Osteoblast (primary cell): ENCODE data around the gene SCG5. TPM values are rescaled to one million over a fixed set of nuclear protein-coding genes. Genes with fewer than 3 reads are reported as not detected.
A peak's percentile ranks its signal among the peaks of the same experiment; 100 is the strongest.

ENCODE experiments used
- DNase-seq: peaks from one replicate; pipeline ENCODE4 v3.0.0; 2011; ENCODE audit warnings: low spot score, mixed read lengths; ENCODE audit not compliant: insufficient read length; ENCODE audit errors: missing footprints
- H2AFZ ChIP-seq: 2 replicates; pipeline ENCODE4 v1.6.0; 2011; ENCODE audit warnings: mild to moderate bottlenecking, low read length
- H3K27ac ChIP-seq: 2 replicates; pipeline ENCODE4 v1.5.1; 2011; ENCODE audit warnings: mild to moderate bottlenecking, low read depth, low read length, moderate library complexity
- H3K27me3 ChIP-seq: 2 replicates; pipeline ENCODE4 v1.6.0; 2012; ENCODE audit warnings: mild to moderate bottlenecking, control low read depth, inconsistent platforms, low read length, moderate library complexity; ENCODE audit not compliant: insufficient read depth
- H3K36me3 ChIP-seq: 2 replicates; pipeline ENCODE4 v1.5.1; 2011; ENCODE audit warnings: mild to moderate bottlenecking, low read length, control low read depth, moderate library complexity; ENCODE audit not compliant: insufficient read depth
- H3K4me1 ChIP-seq: 2 replicates; pipeline ENCODE4 v1.5.1; 2011; ENCODE audit warnings: mild to moderate bottlenecking, low read length, control low read depth, moderate library complexity; ENCODE audit not compliant: insufficient read depth
- H3K4me2 ChIP-seq: 2 replicates; pipeline ENCODE4 v1.6.0; 2011; ENCODE audit warnings: mild to moderate bottlenecking, low read length; ENCODE audit not compliant: insufficient read depth
- H3K4me3 ChIP-seq: fragments of 200-600 bp; sonication (generic); 3 replicates; pipeline ENCODE4 v1.5.1; 2012; ENCODE audit warnings: mild to moderate bottlenecking, low read length, inconsistent platforms; ENCODE audit not compliant: insufficient read depth
- H3K79me2 ChIP-seq: 2 replicates; pipeline ENCODE4 v1.6.0; 2012; ENCODE audit warnings: mild to moderate bottlenecking, low read length, control low read depth, inconsistent platforms; ENCODE audit not compliant: insufficient read depth
- H3K9me3 ChIP-seq: 2 replicates; pipeline ENCODE4 v1.5.1; 2011; ENCODE audit warnings: low read depth, low read length, control low read depth
- H4K20me1 ChIP-seq: 2 replicates; pipeline ENCODE4 v1.6.0; 2012; ENCODE audit warnings: mild to moderate bottlenecking, low read length, control low read depth; ENCODE audit not compliant: insufficient read depth
- CTCF ChIP-seq: IDR thresholded peaks from 2 replicates; pipeline ENCODE4 v1.5.1; 2011; ENCODE audit warnings: mild to moderate bottlenecking, low read depth, low read length, moderate library complexity; ENCODE audit errors: extremely low read depth
- total RNA-seq: library from RNA; depleted of rRNA; stranded (reverse); fragments of >200 nt; gene quantifications from 2 replicates; pipeline ENCODE4 v1.2.3, GENCODE V29; 2012

Gene SCG5
- total RNA-seq, 1 donor = 9.0 TPM

- H3K36me3 ChIP-seq = peaks cover 66% of the 10 kb centered on the region
- H3K9me3 ChIP-seq = no peaks in the 10 kb centered on the region
- no peak overlapping the region for H3K4me2 ChIP-seq
- no peak for TF ChIP-seq CTCF
- H3K4me3 ChIP-seq = no peak overlapping the region
- H3K79me2 ChIP-seq = peaks cover 5% of the 10 kb centered on the region
- no peaks in the 10 kb centered on the region for H3K4me1 ChIP-seq
- DNase-seq = no peak
- no peaks in the 10 kb centered on the region for H3K27me3 ChIP-seq
- H4K20me1 ChIP-seq = no peaks in the 10 kb centered on the region
- no peak overlapping the region for H2AFZ ChIP-seq
- H3K27ac ChIP-seq = no peak overlapping the region
Measured at GRCh38 chr15:32636410-32636809, 5.1 kb upstream of the SCG5 start.

GRCh38 chr15:32636908-32637567 is 4.5 kb upstream of the SCG5 start:
- no peak overlapping the region for H3K4me3 ChIP-seq
- H3K9me3 ChIP-seq = no peaks in the 10 kb centered on the region
- no peaks in the 10 kb centered on the region for H3K4me1 ChIP-seq
- TF ChIP-seq CTCF = no peak
- peaks cover 66% of the 10 kb centered on the region for H3K36me3 ChIP-seq
- H3K4me2 ChIP-seq = no peak overlapping the region
- DNase-seq = no peak
- H4K20me1 ChIP-seq = no peaks in the 10 kb centered on the region
- H3K79me2 ChIP-seq = peaks cover 5% of the 10 kb centered on the region
- H3K27ac ChIP-seq = no peak overlapping the region
- H3K27me3 ChIP-seq = no peaks in the 10 kb centered on the region
- H2AFZ ChIP-seq = no peak overlapping the region

- Histone ChIP-seq H3K36me3 (peaks cover 65% of the 10 kb centered on the region), H2AFZ (no peak overlapping the region), H3K4me3 (no peak overlapping the region), H3K4me2 (no peak overlapping the region), H3K4me1 (no peaks in the 10 kb centered on the region), H4K20me1 (no peaks in the 10 kb centered on the region), H3K27ac (no peak overlapping the region), H3K9me3 (no peaks in the 10 kb centered on the region), H3K79me2 (peaks cover 5% of the 10 kb centered on the region), H3K27me3 (no peaks in the 10 kb centered on the region)
- DNase-seq = no peak
- TF ChIP-seq CTCF = no peak
Measured at GRCh38 chr15:32637704-32638103, 3.8 kb upstream of the SCG5 start.

GRCh38 chr15:32642667-32643435 is 1.3 kb downstream of the SCG5 start:
- no peak for TF ChIP-seq CTCF
- Histone ChIP-seq H3K9me3 (no peaks in the 10 kb centered on the region), H3K79me2 (no peaks in the 10 kb centered on the region), H3K36me3 (peaks cover 15% of the 10 kb centered on the region), H3K4me2 (no peak overlapping the region), H3K4me1 (no peaks in the 10 kb centered on the region), H2AFZ (peak overlapping the region; percentile 15), H3K27ac (no peak overlapping the region), H3K27me3 (no peaks in the 10 kb centered on the region), H3K4me3 (no peak overlapping the region), H4K20me1 (no peaks in the 10 kb centered on the region)
- DNase-seq = peak; percentile 31
